Thyroid gland (tissue), 4 donors: ENCODE measurements around the gene SFR1.

Experiments
- CTCF ChIP-seq, 6 experiments: fragments of 200-600 bp in 3 of 6; fragments of 450-650 bp in 3 of 6; sonication (generic) in 3 of 6; IDR thresholded peaks; one replicate each; pipeline ENCODE4 v1.5.1; 2016 to 2019; ENCODE audit warnings: antibody characterized with exemption in 6 of 6, mild to moderate bottlenecking in 2 of 6, inconsistent platforms in 1 of 6, moderate library complexity in 1 of 6
- POLR2A ChIP-seq, 2 donors: fragments of 450-650 bp; IDR thresholded peaks; one replicate each; pipeline ENCODE4 v1.6.1; 2017; ENCODE audit warnings: antibody characterized with exemption in 2 of 2, mild to moderate bottlenecking in 2 of 2, moderate library complexity in 1 of 2

GRCh38 chr10:104120512-104120902 lies 1.5 kb upstream of the SFR1 start:
- TF ChIP-seq CTCF (IDR thresholded peaks at IDR 0.05): no peak
- no peak for TF ChIP-seq POLR2A (IDR thresholded peaks at IDR 0.05)
